ENCODE data around the gene CNOT3.
"Not testable (repeated sequence)": the region's sequence is repeated elsewhere in the genome, so short reads cannot be mapped to it uniquely, and the experiment has no call there.

Gene CNOT3

GRCh38 chr19:54178581-54179261, 41.2 kb downstream of the CNOT3 start:
- no peaks in the 10 kb centered on the region for H3K4me1 ChIP-seq (ENCODE audit: insufficient read depth, low read length)
- no peak overlapping the region for H3K4me3 ChIP-seq (ENCODE audit: low read length)
- no peaks in the 10 kb centered on the region for H3K9me3 ChIP-seq (ENCODE audit: insufficient read depth, low read depth, low read length)
- no peak overlapping the region for H3K9ac ChIP-seq (ENCODE audit: low read depth, low read length)
- peaks cover 45% of the 10 kb centered on the region for H3K36me3 ChIP-seq (ENCODE audit: insufficient read depth, low read length)
- no peaks in the 10 kb centered on the region for H3K27me3 ChIP-seq (ENCODE audit: insufficient read depth, low read length)
- no peak overlapping the region for H3K27ac ChIP-seq (ENCODE audit: low read depth, low read length)
- WGBS: 90% methylated on average over 23 of the region's 23 CpGs

GRCh38 chr19:54179262-54179852, 41.8 kb downstream of the CNOT3 start:
- no peak overlapping the region for H3K4me3 ChIP-seq (ENCODE audit: low read length)
- H3K36me3 ChIP-seq (ENCODE audit: insufficient read depth, low read length): peaks cover 49% of the 10 kb centered on the region
- WGBS: 92% methylated on average over 10 of the region's 10 CpGs
- no peaks in the 10 kb centered on the region for H3K4me1 ChIP-seq (ENCODE audit: insufficient read depth, low read length)
- no peaks in the 10 kb centered on the region for H3K9me3 ChIP-seq (ENCODE audit: insufficient read depth, low read depth, low read length)
- no peak overlapping the region; the same call in 1 of the 2 replicates for H3K27ac ChIP-seq (ENCODE audit: low read depth, low read length)
- H3K9ac ChIP-seq (ENCODE audit: low read depth, low read length): no peak overlapping the region
- no peaks in the 10 kb centered on the region for H3K27me3 ChIP-seq (ENCODE audit: insufficient read depth, low read length)

DNA sequence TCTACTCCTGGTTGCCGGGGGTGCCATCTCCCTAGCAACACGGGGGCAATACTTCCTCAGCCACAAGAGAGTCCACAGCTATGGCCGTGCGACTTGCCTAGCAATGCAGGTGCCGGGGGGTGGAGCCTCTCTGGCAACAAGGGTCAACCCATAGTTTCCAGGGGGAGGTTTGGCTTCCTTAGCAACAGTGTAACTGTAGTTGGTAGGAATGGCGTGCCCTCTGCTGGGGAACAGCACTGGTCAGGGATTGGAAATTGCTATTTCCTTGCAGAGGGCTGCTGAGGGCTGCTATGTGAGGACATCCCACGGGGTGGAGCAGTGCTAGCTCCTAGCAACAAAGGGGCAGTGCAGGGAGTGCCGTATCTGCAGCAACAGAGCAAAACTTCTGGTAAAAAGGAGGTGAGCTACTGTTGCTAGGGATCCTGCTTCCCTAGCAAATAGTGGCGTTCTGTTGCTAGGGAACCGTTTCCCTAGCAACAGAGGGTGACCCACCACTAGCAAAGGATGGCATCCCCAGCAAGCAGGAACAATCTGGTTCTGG, 42.4 kb downstream of the CNOT3 start:
- WGBS: 41% methylated on average over 10 of the region's 10 CpGs
- H3K9ac ChIP-seq (ENCODE audit: low read depth, low read length): no peak overlapping the region
- peaks cover 50% of the 10 kb centered on the region for H3K36me3 ChIP-seq (ENCODE audit: insufficient read depth, low read length)
- H3K4me1 ChIP-seq (ENCODE audit: insufficient read depth, low read length): no peaks in the 10 kb centered on the region
- H3K9me3 ChIP-seq (ENCODE audit: insufficient read depth, low read depth, low read length): no peaks in the 10 kb centered on the region
- H3K27me3 ChIP-seq (ENCODE audit: insufficient read depth, low read length): no peaks in the 10 kb centered on the region
- H3K4me3 ChIP-seq (ENCODE audit: low read length): no peak overlapping the region
- H3K27ac ChIP-seq (ENCODE audit: low read depth, low read length): peak overlapping the region; percentile 14; the same call in 1 of the 2 replicates

- WGBS: 94% methylated on average over 37 of the region's 37 CpGs
- H3K9ac ChIP-seq (ENCODE audit: low read depth, low read length): no peak overlapping the region
- H3K27me3 ChIP-seq (ENCODE audit: insufficient read depth, low read length): no peaks in the 10 kb centered on the region
- no peaks in the 10 kb centered on the region for H3K9me3 ChIP-seq (ENCODE audit: insufficient read depth, low read depth, low read length)
- peaks cover 50% of the 10 kb centered on the region for H3K36me3 ChIP-seq (ENCODE audit: insufficient read depth, low read length)
- no peak overlapping the region for H3K4me3 ChIP-seq (ENCODE audit: low read length)
- H3K27ac ChIP-seq (ENCODE audit: low read depth, low read length): peak overlapping the region; percentile 14; the same call in 1 of the 2 replicates
- H3K4me1 ChIP-seq (ENCODE audit: insufficient read depth, low read length): no peaks in the 10 kb centered on the region
These were observed 43.1 kb downstream of the CNOT3 start for GRCh38 chr19:54180691-54181091.

GRCh38 chr19:54181894-54182293, 44.3 kb downstream of the CNOT3 start:
- H3K9me3 ChIP-seq (ENCODE audit: insufficient read depth, low read depth, low read length); H3K4me1 ChIP-seq (ENCODE audit: insufficient read depth, low read length); H3K27ac ChIP-seq (ENCODE audit: low read depth, low read length); H3K9ac ChIP-seq (ENCODE audit: low read depth, low read length); H3K27me3 ChIP-seq (ENCODE audit: insufficient read depth, low read length); H3K4me3 ChIP-seq (ENCODE audit: low read length): not testable (repeated sequence)
- WGBS: 93% methylated on average over 3 of the region's 3 CpGs
- peaks cover 51% of the 10 kb centered on the region for H3K36me3 ChIP-seq (ENCODE audit: insufficient read depth, low read length)

GRCh38 chr19:54183431-54183830, 45.9 kb downstream of the CNOT3 start:
- Histone ChIP-seq H3K4me1 (ENCODE audit: insufficient read depth, low read length) (peaks cover 4% of the 10 kb centered on the region; the same call in 1 of the 2 replicates), H3K9me3 (ENCODE audit: insufficient read depth, low read depth, low read length) (no peaks in the 10 kb centered on the region), H3K27ac (ENCODE audit: low read depth, low read length) (no peak overlapping the region), H3K4me3 (ENCODE audit: low read length) (no peak overlapping the region), H3K9ac (ENCODE audit: low read depth, low read length) (no peak overlapping the region), H3K36me3 (ENCODE audit: insufficient read depth, low read length) (peaks cover 47% of the 10 kb centered on the region), H3K27me3 (ENCODE audit: insufficient read depth, low read length) (no peaks in the 10 kb centered on the region)
- 95% methylated on average over 11 of the region's 11 CpGs for WGBS

DNA sequence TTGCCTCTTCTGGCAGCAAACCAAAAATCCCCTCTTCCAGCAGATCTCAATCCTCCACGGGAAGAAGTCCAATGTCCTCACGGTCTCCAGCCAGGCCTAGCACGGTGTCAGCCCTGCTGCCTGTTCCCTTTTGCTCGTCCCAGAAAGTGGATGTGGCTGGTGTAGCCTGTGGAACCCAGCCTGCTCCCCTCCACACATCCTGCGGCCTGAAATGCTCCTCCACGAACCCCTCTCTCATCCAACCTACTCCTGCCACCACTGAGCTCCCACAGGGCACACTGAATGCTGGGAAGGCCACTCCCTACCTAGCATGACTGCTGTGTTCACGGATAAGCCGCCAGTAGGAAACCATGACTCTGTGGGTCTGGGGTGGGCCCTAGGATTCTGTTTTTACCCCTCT, 48.8 kb downstream of the CNOT3 start:
- no peaks in the 10 kb centered on the region for H3K27me3 ChIP-seq (ENCODE audit: insufficient read depth, low read length)
- WGBS: 97% methylated on average over 8 of the region's 8 CpGs
- H3K9ac ChIP-seq (ENCODE audit: low read depth, low read length): no peak overlapping the region
- H3K27ac ChIP-seq (ENCODE audit: low read depth, low read length): no peak overlapping the region
- H3K36me3 ChIP-seq (ENCODE audit: insufficient read depth, low read length): peaks cover 33% of the 10 kb centered on the region
- H3K4me1 ChIP-seq (ENCODE audit: insufficient read depth, low read length): peaks cover 4% of the 10 kb centered on the region; the same call in 1 of the 2 replicates
- H3K4me3 ChIP-seq (ENCODE audit: low read length): no peak overlapping the region
- H3K9me3 ChIP-seq (ENCODE audit: insufficient read depth, low read depth, low read length): no peaks in the 10 kb centered on the region

DNA sequence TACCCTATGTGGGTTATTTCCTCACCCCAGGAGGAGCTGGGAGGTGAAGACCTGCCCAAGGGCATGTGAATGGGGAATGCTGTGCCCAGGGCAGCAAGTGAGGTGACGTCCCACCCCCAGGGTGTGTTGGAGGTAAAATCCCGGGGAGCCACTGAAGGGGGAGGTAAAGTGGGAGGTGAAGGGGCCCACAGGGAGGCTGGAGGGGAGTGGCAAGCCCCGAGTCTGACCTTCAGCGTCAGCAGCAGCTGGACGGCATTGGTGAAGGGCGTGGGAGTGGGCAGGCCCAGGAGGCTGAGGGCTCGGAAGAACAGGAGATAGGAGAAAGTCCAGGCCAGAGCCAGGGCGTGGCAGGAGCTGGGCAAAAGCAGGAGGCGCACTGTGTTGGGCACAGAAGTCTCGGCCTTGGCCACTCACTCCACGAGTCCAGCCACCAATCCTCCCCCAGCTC, 49.4 kb downstream of the CNOT3 start:
- Histone ChIP-seq H3K27me3 (ENCODE audit: insufficient read depth, low read length) (no peaks in the 10 kb centered on the region), H3K9me3 (ENCODE audit: insufficient read depth, low read depth, low read length) (no peaks in the 10 kb centered on the region), H3K4me1 (ENCODE audit: insufficient read depth, low read length) (peaks cover 4% of the 10 kb centered on the region; the same call in 1 of the 2 replicates), H3K9ac (ENCODE audit: low read depth, low read length) (no peak overlapping the region), H3K4me3 (ENCODE audit: low read length) (no peak overlapping the region), H3K27ac (ENCODE audit: low read depth, low read length) (no peak overlapping the region), H3K36me3 (ENCODE audit: insufficient read depth, low read length) (peaks cover 33% of the 10 kb centered on the region)
- 91% methylated on average over 10 of the region's 11 CpGs for WGBS

DNA sequence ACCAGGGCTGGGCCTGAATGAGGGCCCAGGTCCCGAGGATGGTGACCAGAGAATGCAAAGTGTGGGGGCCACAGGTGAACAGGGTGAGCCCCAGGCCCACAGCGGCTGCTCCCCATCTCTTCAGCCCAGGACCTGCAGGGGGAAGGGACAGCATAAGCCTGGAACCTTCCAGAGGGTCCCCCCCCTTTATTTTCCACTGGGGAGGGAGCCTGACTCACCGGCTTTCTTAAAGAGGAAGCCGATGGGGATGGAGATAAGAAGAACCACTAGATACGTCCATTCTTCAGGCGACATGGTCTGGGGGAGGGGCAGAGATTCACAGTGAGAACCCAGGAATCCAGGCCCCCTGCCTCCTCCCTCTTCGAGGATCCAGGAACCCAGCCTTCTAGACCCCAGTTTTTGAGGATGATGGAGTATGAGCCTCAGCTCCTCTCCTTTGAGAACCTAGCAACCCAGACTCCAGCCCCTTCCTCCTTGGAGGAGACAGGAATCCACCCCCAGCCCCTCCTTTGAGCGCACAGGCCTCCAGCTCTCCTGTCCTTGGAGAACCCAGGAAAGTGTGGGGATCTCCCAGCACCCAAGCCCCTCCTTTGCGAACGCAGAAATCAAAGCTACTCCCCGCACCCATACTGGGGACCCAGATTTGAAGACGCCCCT, 50.8 kb downstream of the CNOT3 start:
- H3K27me3 ChIP-seq (ENCODE audit: insufficient read depth, low read length): no peaks in the 10 kb centered on the region
- peaks cover 27% of the 10 kb centered on the region for H3K36me3 ChIP-seq (ENCODE audit: insufficient read depth, low read length)
- no peak overlapping the region; the same call in 1 of the 2 replicates for H3K27ac ChIP-seq (ENCODE audit: low read depth, low read length)
- 30% methylated on average over 12 of the region's 12 CpGs for WGBS
- H3K9ac ChIP-seq (ENCODE audit: low read depth, low read length): peak overlapping the region; percentile 87
- peaks cover 7% of the 10 kb centered on the region for H3K4me1 ChIP-seq (ENCODE audit: insufficient read depth, low read length)
- peak overlapping the region; percentile 72 for H3K4me3 ChIP-seq (ENCODE audit: low read length)
- H3K9me3 ChIP-seq (ENCODE audit: insufficient read depth, low read depth, low read length): no peaks in the 10 kb centered on the region

GRCh38 chr19:54189145-54189734, 51.7 kb downstream of the CNOT3 start, which contains the start of gene MBOAT7:
TSS of gene MBOAT7 (minus strand) at chr19:54189580. CDS start at chr19:54188508, 1,072 bp downstream.
- H3K27ac ChIP-seq (ENCODE audit: low read depth, low read length): peak within 1 kb of the TSS; percentile 96
- peak within 1 kb of the TSS; percentile 95 for H3K9ac ChIP-seq (ENCODE audit: low read depth, low read length)
- H3K36me3 ChIP-seq (ENCODE audit: insufficient read depth, low read length): peaks cover 29% of the 10 kb centered on the region
- H3K4me3 ChIP-seq (ENCODE audit: low read length): peak within 1 kb of the TSS; percentile 88
- peaks cover 7% of the 10 kb centered on the region for H3K4me1 ChIP-seq (ENCODE audit: insufficient read depth, low read length)
- no peaks in the 10 kb centered on the region for H3K9me3 ChIP-seq (ENCODE audit: insufficient read depth, low read depth, low read length)
- WGBS: under 1% methylated on average over 64 of the region's 64 CpGs
- no peaks in the 10 kb centered on the region for H3K27me3 ChIP-seq (ENCODE audit: insufficient read depth, low read length)
